T-helper 17 cell (primary cell): ENCODE data around the gene HLA-C. TPM values are rescaled to one million over a fixed set of nuclear protein-coding genes. Genes with fewer than 3 reads are reported as not detected.
A peak's percentile ranks its signal among the peaks of the same experiment; 100 is the strongest.
"Not testable (repeated sequence)": the region's sequence is repeated elsewhere in the genome, so short reads cannot be mapped to it uniquely, and the experiment has no call there.

ENCODE experiments used
- ATAC-seq: fragments of 150-1000 bp; cut with Tn5 transposase; 2 replicates; pipeline ENCODE4 v1.10.0; 2021; ENCODE audit warnings: mild to moderate bottlenecking, moderate library complexity
- DNase-seq, 3 donors: peaks; one replicate each; pipeline versions ENCODE4 v3.0.0 to v3.0.0-alpha.2; 2020 to 2021
- H3K9me3 ChIP-seq: one replicate; pipeline ENCODE4 v1.7.0; 2013; ENCODE audit warnings: low read length, mild to moderate bottlenecking; ENCODE audit not compliant: control insufficient read depth, poor library complexity, severe bottlenecking
- H3K27ac Mint-ChIP-seq: one replicate; pipeline ENCODE4 v1.8.0; 2022; ENCODE audit warnings: mild to moderate bottlenecking, moderate library complexity, mixed read lengths
- H3K27me3 Mint-ChIP-seq: one replicate; pipeline ENCODE4 v1.8.0; 2022; ENCODE audit warnings: mixed read lengths
- H3K36me3 Mint-ChIP-seq: one replicate; pipeline ENCODE4 v1.8.0; 2022; ENCODE audit warnings: low read depth, mixed read lengths
- H3K4me1 Mint-ChIP-seq: one replicate; pipeline ENCODE4 v1.8.0; 2022; ENCODE audit warnings: mild to moderate bottlenecking, mixed read lengths
- H3K4me3 Mint-ChIP-seq: one replicate; pipeline ENCODE4 v1.8.0; 2022; ENCODE audit warnings: mild to moderate bottlenecking, moderate library complexity, mixed read lengths
- total RNA-seq, 4 donors: library from RNA in 2 of 4; stranded (reverse) in 2 of 4; gene quantifications; one replicate each; pipeline ENCODE4 v1.2.3 and lab custom pipeline; 2022 to 2026

Gene HLA-C
- total RNA-seq, 2 donors from 2014 or later: 1,753 to 2,634 TPM

DNA sequence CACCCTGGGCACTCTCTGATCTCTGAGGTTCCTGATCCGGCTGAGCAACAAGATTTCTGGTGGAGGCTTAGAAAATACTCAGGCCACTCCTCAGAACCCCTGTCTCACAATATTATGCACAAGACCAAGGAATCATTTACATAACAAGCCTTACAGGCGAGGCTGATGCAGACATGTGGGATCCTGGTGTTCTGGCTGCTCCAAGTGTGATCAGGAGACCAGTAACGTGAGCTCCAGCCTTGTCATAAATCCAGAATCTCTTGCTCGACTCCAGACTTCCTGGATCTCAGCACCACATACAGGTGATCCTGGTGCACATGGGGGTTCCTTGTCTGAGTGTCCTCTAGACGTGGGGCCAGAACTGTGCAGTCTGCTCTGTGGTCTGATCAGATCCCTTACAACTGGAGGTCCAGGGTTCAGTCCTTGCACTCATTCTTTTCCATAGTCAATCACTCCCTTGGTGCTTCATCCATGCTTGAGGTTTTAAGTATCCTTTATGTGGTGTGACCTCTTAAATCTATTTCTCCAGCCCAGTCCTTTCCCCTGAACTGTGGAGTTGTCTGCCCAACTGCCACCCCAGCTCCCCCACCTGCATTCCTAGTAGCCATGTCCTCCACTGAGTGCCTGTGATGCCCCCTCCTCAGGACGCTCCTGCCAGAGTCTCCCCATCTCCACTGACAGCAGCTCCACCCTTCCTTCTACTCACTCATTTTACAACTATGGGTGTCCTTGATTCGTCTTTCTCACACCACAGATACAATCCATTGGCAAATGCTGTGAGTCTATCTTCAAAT, 5.1 kb downstream of the HLA-C start:
- DNase-seq: peak in 1 of 3 donors; percentile 7
- Mint-ChIP-seq H3K4me1 (peaks cover 41% of the 10 kb centered on the region), H3K27me3 (no peaks in the 10 kb centered on the region), H3K27ac (peak overlapping the region; percentile 100), H3K36me3 (peaks cover 18% of the 10 kb centered on the region), H3K4me3 (peak overlapping the region; percentile 97)
- no peaks in the 10 kb centered on the region for H3K9me3 ChIP-seq
- peak; percentile 24 for ATAC-seq

DNA sequence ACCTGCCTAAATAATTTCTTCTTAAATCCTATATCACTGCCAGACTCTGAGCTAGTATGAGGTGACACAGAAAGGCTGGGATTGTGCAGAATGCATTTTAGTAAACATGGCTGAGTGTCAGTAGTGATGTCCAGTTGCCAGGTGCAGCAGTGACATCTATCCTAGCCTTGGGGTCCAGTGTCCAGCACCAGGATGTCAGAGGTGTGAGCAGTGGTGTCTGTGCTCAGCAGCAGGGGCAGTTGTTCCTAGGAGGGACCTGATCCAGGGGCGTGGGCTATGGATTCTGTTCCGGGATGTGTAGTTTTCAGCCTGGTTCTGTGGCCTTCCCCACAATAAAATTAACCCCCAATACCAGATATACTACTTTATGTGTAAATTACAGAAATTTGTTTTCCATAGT, 6.0 kb downstream of the HLA-C start:
- H3K36me3 Mint-ChIP-seq: peaks cover 14% of the 10 kb centered on the region
- H3K4me1 Mint-ChIP-seq: peaks cover 39% of the 10 kb centered on the region
- no peaks in the 10 kb centered on the region for H3K9me3 ChIP-seq
- peak overlapping the region; percentile 100 for H3K27ac Mint-ChIP-seq
- no peaks in the 10 kb centered on the region for H3K27me3 Mint-ChIP-seq
- ATAC-seq (peak; percentile 20), DNase-seq (no peak)
- H3K4me3 Mint-ChIP-seq: peak overlapping the region; percentile 5

GRCh38 chr6:31263346-31263933, 8.5 kb downstream of the HLA-C start:
- H3K27ac Mint-ChIP-seq, DNase-seq, H3K27me3 Mint-ChIP-seq, H3K4me3 Mint-ChIP-seq, ATAC-seq, H3K36me3 Mint-ChIP-seq, H3K9me3 ChIP-seq: not testable (repeated sequence)
- peaks cover 18% of the 10 kb centered on the region for H3K4me1 Mint-ChIP-seq

DNA sequence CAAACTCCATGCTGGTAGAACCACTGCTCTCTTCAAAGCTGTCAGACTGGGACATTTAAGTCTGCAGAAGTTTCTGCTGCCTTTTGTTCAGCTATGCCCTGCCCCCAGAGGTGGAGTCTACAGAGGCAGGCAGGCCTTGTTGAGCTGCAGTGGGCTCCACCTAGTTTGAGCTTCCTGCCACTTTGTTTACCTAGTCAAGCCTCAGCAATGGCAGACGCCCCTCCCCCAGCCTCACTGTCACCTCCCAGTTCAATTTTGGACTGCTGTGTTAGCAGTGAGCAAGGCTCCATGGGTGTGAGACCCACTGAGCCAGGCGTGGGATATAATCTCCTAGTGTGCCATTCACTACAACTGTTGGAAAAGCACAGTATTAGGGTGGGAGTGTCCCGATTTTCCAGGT, 11.9 kb downstream of the HLA-C start:
- peak in 1 of 3 donors; percentile 5 for DNase-seq
- ATAC-seq, H3K4me1 Mint-ChIP-seq, H3K9me3 ChIP-seq, H3K4me3 Mint-ChIP-seq, H3K27me3 Mint-ChIP-seq, H3K36me3 Mint-ChIP-seq, H3K27ac Mint-ChIP-seq: not testable (repeated sequence)

GRCh38 chr6:31252625-31253024, 19.3 kb downstream of the HLA-C start:
- Mint-ChIP-seq H3K4me3 (no peak overlapping the region), H3K36me3 (peaks cover 3% of the 10 kb centered on the region), H3K4me1 (peaks cover 2% of the 10 kb centered on the region), H3K27ac (no peak overlapping the region), H3K27me3 (no peaks in the 10 kb centered on the region)
- no peak for DNase-seq
- no peak for ATAC-seq
- no peaks in the 10 kb centered on the region for H3K9me3 ChIP-seq

DNA sequence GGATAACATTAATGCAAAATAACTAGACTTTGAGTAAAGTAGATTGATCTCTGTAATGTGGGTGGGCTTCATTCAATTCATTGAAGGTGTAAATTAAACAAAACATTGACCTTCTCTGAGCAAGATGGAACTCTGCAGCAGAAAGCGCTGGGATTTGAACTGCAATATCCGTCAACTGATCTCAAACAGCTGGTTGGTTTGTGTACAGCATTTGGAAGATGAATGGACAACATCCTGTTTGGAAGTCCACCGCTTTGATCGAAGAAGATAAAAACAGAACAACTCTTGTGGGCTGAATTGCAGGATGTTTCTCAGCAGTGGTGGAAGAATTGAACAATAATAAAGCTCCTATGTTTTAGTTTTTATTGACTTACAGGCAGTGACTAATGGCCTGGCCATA, 20.6 kb downstream of the HLA-C start:
- no peak for ATAC-seq
- H3K36me3 Mint-ChIP-seq: peaks cover 3% of the 10 kb centered on the region
- H3K27me3 Mint-ChIP-seq: no peaks in the 10 kb centered on the region
- no peak overlapping the region for H3K4me3 Mint-ChIP-seq
- DNase-seq: no peak
- H3K9me3 ChIP-seq: no peaks in the 10 kb centered on the region
- peaks cover 2% of the 10 kb centered on the region for H3K4me1 Mint-ChIP-seq
- no peak overlapping the region for H3K27ac Mint-ChIP-seq

DNA sequence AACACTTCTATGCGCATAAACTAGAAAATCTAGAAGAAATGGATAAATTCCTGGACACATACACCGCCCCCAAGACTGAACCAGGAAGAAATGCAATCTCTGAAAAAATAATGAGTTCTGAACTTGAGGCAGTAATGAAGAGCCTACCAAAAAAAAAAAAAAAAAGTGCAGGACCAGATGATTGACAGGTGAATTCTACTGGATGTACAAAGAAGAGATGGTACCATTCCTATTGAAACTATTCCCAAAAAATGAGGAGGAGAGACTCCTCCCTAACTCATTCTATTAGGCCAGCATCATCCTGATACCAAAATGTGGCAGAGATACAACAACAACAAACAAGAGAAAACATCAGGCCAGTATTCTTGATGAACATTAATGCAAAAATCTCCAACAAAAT, 22.7 kb downstream of the HLA-C start:
- DNase-seq (no peak), ATAC-seq (no peak)
- Mint-ChIP-seq H3K36me3 (peaks cover 3% of the 10 kb centered on the region), H3K27me3 (no peaks in the 10 kb centered on the region), H3K4me3 (no peak overlapping the region), H3K4me1 (no peaks in the 10 kb centered on the region), H3K27ac (no peak overlapping the region)
- no peaks in the 10 kb centered on the region for H3K9me3 ChIP-seq

DNA sequence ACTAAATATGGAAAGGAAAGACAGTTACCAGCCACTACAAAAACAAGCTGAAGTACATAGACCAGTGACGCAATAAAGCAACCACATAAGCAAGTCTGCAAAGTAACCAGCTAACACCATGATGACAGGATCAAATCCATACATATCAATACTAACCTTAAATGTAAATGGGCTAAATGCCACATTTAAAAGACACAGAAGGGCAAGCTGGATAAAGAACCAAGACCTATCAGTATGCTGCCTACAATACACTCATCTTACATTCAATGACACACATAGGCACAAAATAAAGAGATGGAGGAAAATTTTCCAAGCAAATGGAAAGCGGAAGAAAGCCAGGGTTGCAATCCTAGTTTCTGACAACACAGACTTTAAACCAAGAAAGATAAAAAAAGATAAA, 24.1 kb downstream of the HLA-C start:
- Mint-ChIP-seq H3K27ac (no peak overlapping the region), H3K27me3 (no peaks in the 10 kb centered on the region), H3K4me3 (no peak overlapping the region), H3K36me3 (peaks cover 3% of the 10 kb centered on the region), H3K4me1 (peaks cover 4% of the 10 kb centered on the region)
- DNase-seq (no peak), ATAC-seq (no peak)
- no peaks in the 10 kb centered on the region for H3K9me3 ChIP-seq

GRCh38 chr6:31246051-31246521, 25.8 kb downstream of the HLA-C start:
- no peak for DNase-seq
- H3K27ac Mint-ChIP-seq: no peak overlapping the region
- peaks cover 4% of the 10 kb centered on the region for H3K4me1 Mint-ChIP-seq
- H3K4me3 Mint-ChIP-seq: no peak overlapping the region
- no peaks in the 10 kb centered on the region for H3K27me3 Mint-ChIP-seq
- ATAC-seq: no peak
- no peaks in the 10 kb centered on the region for H3K9me3 ChIP-seq
- H3K36me3 Mint-ChIP-seq: peaks cover 3% of the 10 kb centered on the region

- Mint-ChIP-seq H3K27me3 (no peaks in the 10 kb centered on the region), H3K27ac (peak overlapping the region; percentile 49), H3K4me1 (peaks cover 4% of the 10 kb centered on the region), H3K36me3 (peaks cover 4% of the 10 kb centered on the region), H3K4me3 (no peak overlapping the region)
- DNase-seq: no peak
- H3K9me3 ChIP-seq: no peaks in the 10 kb centered on the region
- peak; percentile 73 for ATAC-seq
Measured at GRCh38 chr6:31243508-31243907, 28.4 kb downstream of the HLA-C start.

DNA sequence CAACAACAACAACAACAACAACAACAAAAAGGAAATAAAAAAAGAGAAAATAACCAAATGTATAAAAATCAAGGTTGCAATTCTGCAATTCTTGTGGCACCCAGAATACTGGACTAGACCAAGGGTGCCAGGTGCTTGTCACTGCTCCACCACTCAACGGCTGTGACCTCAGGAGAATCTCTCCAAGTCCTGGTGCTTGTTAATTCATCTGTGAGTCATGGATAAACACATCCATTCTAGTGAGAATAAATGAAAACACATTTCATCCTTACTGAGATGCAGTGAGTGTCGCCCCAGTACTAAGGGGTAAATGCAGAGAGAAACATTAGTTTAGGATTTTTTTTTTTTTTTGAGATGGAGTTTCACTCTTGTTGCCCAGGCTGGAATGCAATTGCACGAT, 32.0 kb downstream of the HLA-C start:
- H3K9me3 ChIP-seq: no peaks in the 10 kb centered on the region
- Mint-ChIP-seq H3K4me3 (no peak overlapping the region), H3K4me1 (peaks cover 4% of the 10 kb centered on the region), H3K27me3 (peaks cover 6% of the 10 kb centered on the region), H3K36me3 (peaks cover 4% of the 10 kb centered on the region), H3K27ac (no peak overlapping the region)
- ATAC-seq (no peak), DNase-seq (no peak)

GRCh38 chr6:31234101-31234500, 37.8 kb downstream of the HLA-C start:
- not testable (repeated sequence) for H3K36me3 Mint-ChIP-seq, H3K9me3 ChIP-seq, H3K4me3 Mint-ChIP-seq, ATAC-seq, H3K27ac Mint-ChIP-seq, H3K4me1 Mint-ChIP-seq, DNase-seq
- H3K27me3 Mint-ChIP-seq: peaks cover 37% of the 10 kb centered on the region

GRCh38 chr6:31228476-31228875, 43.4 kb downstream of the HLA-C start:
- Mint-ChIP-seq H3K36me3 (no peaks in the 10 kb centered on the region), H3K4me1 (peaks cover 8% of the 10 kb centered on the region), H3K4me3 (no peak overlapping the region), H3K27ac (peak overlapping the region; percentile 43), H3K27me3 (peaks cover 26% of the 10 kb centered on the region)
- ATAC-seq (no peak), DNase-seq (no peak)
- H3K9me3 ChIP-seq: no peaks in the 10 kb centered on the region

GRCh38 chr6:31227143-31227542, 44.7 kb downstream of the HLA-C start:
- Mint-ChIP-seq H3K27me3 (peaks cover 19% of the 10 kb centered on the region), H3K4me3 (no peak overlapping the region), H3K36me3 (no peaks in the 10 kb centered on the region), H3K4me1 (peaks cover 8% of the 10 kb centered on the region), H3K27ac (no peak overlapping the region)
- no peaks in the 10 kb centered on the region for H3K9me3 ChIP-seq
- ATAC-seq: no peak
- no peak for DNase-seq
